ENCODE results near the gene ACVR1C. TPM values are rescaled to one million over a fixed set of nuclear protein-coding genes. Genes with fewer than 3 reads are reported as not detected.

The ACVR1C gene
- total and polyA plus RNA-seq, 7 donors, result 0.14 to 2.4 (median 1.6) TPM

DNA sequence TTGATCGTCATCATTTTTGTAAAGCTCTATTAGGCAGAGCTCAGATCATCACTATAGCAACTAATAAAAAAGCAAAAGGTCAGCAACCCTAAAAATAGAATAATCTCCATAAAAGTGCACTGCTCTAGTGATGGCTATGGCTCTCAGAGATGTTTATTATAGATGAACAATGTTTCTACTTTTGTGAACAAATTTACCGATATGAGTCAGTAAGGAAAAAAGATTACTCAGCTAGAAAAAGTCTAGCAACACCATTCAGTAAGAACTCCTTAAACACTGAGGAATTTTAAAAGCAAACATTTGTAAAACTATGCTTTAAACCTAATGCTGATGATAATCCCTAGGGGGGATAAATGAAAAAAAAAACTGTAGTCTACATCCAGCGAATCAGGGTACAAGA, 69.6 kb downstream of the ACVR1C start:
- TF ChIP-seq POLR2A (IDR thresholded peaks at IDR 0.05), result no peak
- Histone ChIP-seq H3K36me3 (no peaks in the 10 kb centered on the region), H3K27me3 (no peaks in the 10 kb centered on the region), H3K9me3 (no peaks in the 10 kb centered on the region), H3K4me3 (no peak overlapping the region), H3K27ac (no peak overlapping the region), H3K4me1 (no peaks in the 10 kb centered on the region)
- intact Hi-C loops (cut with DNase I), result no loop called here
- WGBS, 2 donors, result 24 to 65% methylated on average over 3 of the region's 3 CpGs
- no peak for DNase-seq

DNA sequence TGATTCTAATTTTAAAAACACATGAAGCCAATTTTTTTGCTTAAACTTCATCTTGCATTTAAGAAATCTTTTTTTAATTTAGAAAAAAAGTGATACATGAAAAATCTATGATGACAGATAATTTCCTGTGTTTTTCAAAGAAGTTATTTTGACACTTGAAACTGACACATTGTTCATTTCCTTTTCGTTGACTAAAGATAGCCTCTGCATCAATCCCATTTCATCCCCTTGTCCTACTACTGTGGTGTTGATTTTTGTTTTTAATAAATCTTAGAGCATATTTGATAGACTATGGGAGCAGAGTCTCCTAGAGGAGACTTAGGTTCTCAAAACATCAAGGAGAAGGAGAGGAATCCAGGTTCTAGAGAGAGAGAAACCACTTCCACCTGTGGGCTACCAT, 70.9 kb downstream of the ACVR1C start:
- no peaks in the 10 kb centered on the region for H3K9me3 ChIP-seq
- intact Hi-C loops (cut with DNase I), result no loop called here
- no peak for DNase-seq
- TF ChIP-seq POLR2A (IDR thresholded peaks at IDR 0.05) (no peak), POLR2AphosphoS5 (IDR thresholded peaks at IDR 0.05) (no peak), EP300 (IDR thresholded peaks at IDR 0.05) (no peak)
- TF ChIP-seq, protein P1, sequence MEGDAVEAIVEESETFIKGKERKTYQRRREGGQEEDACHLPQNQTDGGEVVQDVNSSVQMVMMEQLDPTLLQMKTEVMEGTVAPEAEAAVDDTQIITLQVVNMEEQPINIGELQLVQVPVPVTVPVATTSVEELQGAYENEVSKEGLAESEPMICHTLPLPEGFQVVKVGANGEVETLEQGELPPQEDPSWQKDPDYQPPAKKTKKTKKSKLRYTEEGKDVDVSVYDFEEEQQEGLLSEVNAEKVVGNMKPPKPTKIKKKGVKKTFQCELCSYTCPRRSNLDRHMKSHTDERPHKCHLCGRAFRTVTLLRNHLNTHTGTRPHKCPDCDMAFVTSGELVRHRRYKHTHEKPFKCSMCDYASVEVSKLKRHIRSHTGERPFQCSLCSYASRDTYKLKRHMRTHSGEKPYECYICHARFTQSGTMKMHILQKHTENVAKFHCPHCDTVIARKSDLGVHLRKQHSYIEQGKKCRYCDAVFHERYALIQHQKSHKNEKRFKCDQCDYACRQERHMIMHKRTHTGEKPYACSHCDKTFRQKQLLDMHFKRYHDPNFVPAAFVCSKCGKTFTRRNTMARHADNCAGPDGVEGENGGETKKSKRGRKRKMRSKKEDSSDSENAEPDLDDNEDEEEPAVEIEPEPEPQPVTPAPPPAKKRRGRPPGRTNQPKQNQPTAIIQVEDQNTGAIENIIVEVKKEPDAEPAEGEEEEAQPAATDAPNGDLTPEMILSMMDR (IDR thresholded peaks at IDR 0.05), result no peak
- 64 to 86% methylated on average over 1 of the region's 1 CpG for WGBS, 2 donors
- H3K4me1 ChIP-seq, result no peaks in the 10 kb centered on the region
- no peaks in the 10 kb centered on the region for H3K27me3 ChIP-seq
- H3K36me3 ChIP-seq, result no peaks in the 10 kb centered on the region
- no peak overlapping the region for H3K27ac ChIP-seq
- no peak overlapping the region for H3K4me3 ChIP-seq

DNA sequence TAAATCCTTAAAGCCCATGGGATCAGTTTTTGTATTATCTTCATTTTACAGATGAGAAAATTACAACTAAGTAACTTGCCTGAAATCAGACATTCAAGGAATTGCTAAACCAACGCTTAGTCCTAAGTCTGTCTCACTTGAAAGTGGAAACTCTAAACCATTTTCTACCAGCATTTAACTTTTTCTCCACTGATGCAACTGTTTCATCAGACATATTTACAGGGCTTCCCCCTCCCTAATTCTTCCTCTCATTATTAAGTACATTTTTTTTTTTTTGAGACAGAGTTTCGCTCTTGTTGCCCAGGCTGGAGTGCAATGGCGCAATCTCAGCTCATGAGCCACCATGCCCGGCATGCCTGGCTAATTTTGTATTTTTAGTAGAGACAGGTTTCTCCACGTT, 88.6 kb downstream of the ACVR1C start:
- no peak for TF ChIP-seq EP300 (IDR thresholded peaks at IDR 0.05)
- TF ChIP-seq, protein P1 (IDR thresholded peaks at IDR 0.05), result no peak
- no peak for TF ChIP-seq POLR2A (IDR thresholded peaks at IDR 0.05)
- no peak for TF ChIP-seq POLR2AphosphoS5 (IDR thresholded peaks at IDR 0.05)
- Histone ChIP-seq H3K27ac (no peak overlapping the region), H3K27me3 (no peaks in the 10 kb centered on the region), H3K9me3 (no peaks in the 10 kb centered on the region), H3K36me3 (no peaks in the 10 kb centered on the region), H3K4me3 (no peak overlapping the region), H3K4me1 (no peaks in the 10 kb centered on the region)
- WGBS, 2 donors, result 92 to 96% methylated on average over 5 of the region's 5 CpGs
- DNase-seq, result no peak
- intact Hi-C loops (cut with DNase I), result no loop called here

DNA sequence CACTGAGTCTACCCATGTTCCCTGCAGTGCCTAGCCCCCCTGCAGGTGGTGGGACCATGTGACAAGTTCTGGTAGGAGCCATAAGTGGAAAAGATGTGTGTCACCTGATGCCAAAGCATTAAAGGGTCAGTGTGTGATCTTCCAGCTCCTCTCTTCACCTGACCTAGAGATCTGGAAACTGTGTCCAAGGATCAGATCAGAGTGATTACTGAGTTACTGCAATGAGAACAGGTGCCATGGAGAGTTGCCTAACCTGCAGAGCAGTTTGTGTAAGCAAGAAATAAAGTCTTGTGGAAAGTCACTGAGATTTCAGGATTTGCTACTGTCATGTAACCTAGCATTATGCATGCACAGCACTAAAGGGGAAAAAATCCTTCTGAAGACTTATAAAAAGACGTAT, 90.6 kb downstream of the ACVR1C start:
- DNase-seq, result no peak
- WGBS, 2 donors, result 91 to 98% methylated on average over 1 of the region's 1 CpG
- intact Hi-C loops (cut with DNase I), result no loop called here
- H3K4me1 ChIP-seq, result no peaks in the 10 kb centered on the region
- H3K4me3 ChIP-seq, result no peak overlapping the region
- H3K27me3 ChIP-seq, result no peaks in the 10 kb centered on the region
- no peak overlapping the region for H3K27ac ChIP-seq
- no peaks in the 10 kb centered on the region for H3K36me3 ChIP-seq
- no peaks in the 10 kb centered on the region for H3K9me3 ChIP-seq
- TF ChIP-seq POLR2AphosphoS5 (IDR thresholded peaks at IDR 0.05) (no peak), POLR2A (IDR thresholded peaks at IDR 0.05) (no peak), EP300 (IDR thresholded peaks at IDR 0.05) (no peak)
- TF ChIP-seq, protein P1 (IDR thresholded peaks at IDR 0.05), result no peak

DNA sequence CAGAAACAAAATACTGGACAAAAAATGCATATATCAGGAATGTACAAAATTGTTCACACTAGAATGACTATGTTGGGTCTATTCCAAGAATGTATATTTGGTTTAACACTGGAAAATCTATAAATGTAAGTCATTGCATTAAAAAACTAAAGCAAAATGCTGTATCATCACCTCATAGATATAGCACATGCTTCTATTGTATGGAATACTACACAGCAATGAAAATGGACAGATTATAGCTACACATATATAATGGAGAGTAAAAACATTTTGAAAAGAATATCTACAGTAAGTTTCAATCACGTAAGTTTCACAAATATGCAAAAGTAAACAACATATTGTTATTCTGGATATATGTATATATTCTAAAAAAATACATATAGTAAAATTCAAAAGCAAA, 91.8 kb downstream of the ACVR1C start:
- Histone ChIP-seq H3K36me3 (no peaks in the 10 kb centered on the region), H3K4me1 (no peaks in the 10 kb centered on the region), H3K4me3 (no peak overlapping the region), H3K9me3 (no peaks in the 10 kb centered on the region), H3K27ac (no peak overlapping the region), H3K27me3 (no peaks in the 10 kb centered on the region)
- TF ChIP-seq, protein P1 (IDR thresholded peaks at IDR 0.05), result no peak
- TF ChIP-seq POLR2A (IDR thresholded peaks at IDR 0.05) (no peak), POLR2AphosphoS5 (IDR thresholded peaks at IDR 0.05) (no peak)
- no peak for DNase-seq
- intact Hi-C loops (cut with DNase I), result no loop called here
- WGBS, 2 donors, result 93 to 94% methylated on average over 1 of the region's 1 CpG
